Prostate gland (tissue), 2 donors: ENCODE results near the gene LMO7.

Experiments
- CTCF ChIP-seq, 4 experiments: fragments of 200-600 bp in 2 of 4; fragments of 450-650 bp in 2 of 4; sonication (generic) in 2 of 4; IDR thresholded peaks; 1 replicate in 3 of 4; 2 replicates in 1 of 4; pipeline ENCODE4 v1.5.1; 2016 to 2019; ENCODE audit warnings: antibody characterized with exemption in 4 of 4, mild to moderate bottlenecking in 2 of 4, moderate library complexity in 2 of 4
- POLR2AphosphoS5 ChIP-seq: sonication (generic); formaldehyde crosslinking; IDR thresholded peaks from one replicate; pipeline ENCODE4 v1.6.1; 2017; ENCODE audit warnings: antibody characterized with exemption

DNA sequence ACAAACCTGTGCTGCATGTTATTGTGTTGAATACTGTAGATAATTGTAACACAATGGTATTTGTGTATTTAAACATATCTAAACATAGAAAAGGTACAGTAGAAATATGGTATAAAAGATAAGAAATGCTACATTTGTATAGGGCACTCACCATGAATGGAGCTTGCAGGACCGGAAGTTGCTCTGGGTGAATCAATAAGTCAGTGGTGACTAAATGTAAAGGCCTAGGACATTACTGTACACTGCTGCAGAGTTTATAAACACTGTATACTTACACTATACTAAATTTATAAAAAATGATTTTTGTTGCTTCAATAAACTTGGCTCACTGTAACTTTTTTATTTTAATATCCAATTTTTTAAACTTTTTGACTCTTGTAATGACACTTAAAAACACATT is 34.4 kb downstream of the LMO7 start:
- TF ChIP-seq CTCF (IDR thresholded peaks at IDR 0.05) = no peak
- TF ChIP-seq POLR2AphosphoS5 = no peak
